HFF-Myc (cell line): ENCODE data around the gene ADORA2A.

ENCODE experiments used
- DNase-seq: peaks from one replicate; pipeline ENCODE4 v3.0.0-alpha.2; 2011; ENCODE audit warnings: low read depth; ENCODE audit errors: extremely low read depth
- H3K4me3 ChIP-seq: replicated peaks from 2 replicates; pipeline ENCODE4 v1.5.1; 2011; ENCODE audit warnings: low read depth, mild to moderate bottlenecking, control low read depth, low read length
- TF ChIP-seq, protein P1 (sequence below): IDR thresholded peaks from 2 replicates; pipeline ENCODE4 v1.5.1; 2012; ENCODE audit warnings: mild to moderate bottlenecking, low read depth, low read length, control low read depth; ENCODE audit errors: missing control alignments

Gene ADORA2A

DNA sequence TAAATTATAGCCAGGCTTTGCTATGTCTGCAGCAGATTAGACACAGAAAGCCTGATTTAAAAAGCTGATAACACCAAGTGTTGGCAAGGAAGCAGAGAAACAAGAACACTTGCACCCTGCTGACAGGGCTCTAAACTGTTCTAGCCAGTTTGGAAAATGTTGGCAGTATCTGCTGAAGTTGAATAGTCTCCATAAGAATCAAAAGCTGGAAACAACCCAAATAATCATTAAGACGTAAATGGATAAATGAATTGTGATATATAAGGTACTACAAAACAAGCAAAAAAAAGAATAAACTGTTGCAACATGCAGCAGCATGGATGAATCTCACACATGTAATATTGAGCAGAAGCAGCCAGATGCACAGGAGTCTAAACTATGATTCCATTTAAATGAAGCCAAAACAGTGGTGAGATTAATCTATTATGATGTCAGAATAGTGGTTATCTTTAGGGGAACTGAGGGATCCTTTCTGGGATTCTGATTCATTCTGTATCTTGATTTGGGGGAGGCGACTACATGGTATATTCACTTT, 40.4 kb upstream of the ADORA2A start:
- TF ChIP-seq, protein P1, sequence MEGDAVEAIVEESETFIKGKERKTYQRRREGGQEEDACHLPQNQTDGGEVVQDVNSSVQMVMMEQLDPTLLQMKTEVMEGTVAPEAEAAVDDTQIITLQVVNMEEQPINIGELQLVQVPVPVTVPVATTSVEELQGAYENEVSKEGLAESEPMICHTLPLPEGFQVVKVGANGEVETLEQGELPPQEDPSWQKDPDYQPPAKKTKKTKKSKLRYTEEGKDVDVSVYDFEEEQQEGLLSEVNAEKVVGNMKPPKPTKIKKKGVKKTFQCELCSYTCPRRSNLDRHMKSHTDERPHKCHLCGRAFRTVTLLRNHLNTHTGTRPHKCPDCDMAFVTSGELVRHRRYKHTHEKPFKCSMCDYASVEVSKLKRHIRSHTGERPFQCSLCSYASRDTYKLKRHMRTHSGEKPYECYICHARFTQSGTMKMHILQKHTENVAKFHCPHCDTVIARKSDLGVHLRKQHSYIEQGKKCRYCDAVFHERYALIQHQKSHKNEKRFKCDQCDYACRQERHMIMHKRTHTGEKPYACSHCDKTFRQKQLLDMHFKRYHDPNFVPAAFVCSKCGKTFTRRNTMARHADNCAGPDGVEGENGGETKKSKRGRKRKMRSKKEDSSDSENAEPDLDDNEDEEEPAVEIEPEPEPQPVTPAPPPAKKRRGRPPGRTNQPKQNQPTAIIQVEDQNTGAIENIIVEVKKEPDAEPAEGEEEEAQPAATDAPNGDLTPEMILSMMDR = no peak
- H3K4me3 ChIP-seq = no peak overlapping the region
- DNase-seq = no peak

DNA sequence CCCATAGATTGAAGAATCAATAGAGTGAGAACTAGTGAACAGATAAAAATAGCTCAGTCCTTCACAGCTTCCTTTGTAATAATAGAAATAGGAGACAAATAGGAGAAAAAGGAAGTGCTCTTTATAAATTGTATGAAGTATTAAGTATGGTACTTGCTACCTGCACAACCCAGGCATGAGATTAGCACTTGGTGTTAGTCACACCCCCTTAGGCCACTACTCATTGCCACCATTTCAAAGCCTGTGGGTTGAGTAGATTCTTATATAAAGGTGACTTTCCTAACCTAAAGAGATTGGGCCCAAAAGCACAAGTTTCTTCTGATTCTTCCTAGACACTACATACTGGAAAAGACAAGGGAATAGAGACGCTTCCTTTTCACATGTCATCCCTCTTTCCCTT, 37.7 kb upstream of the ADORA2A start:
- DNase-seq = no peak
- H3K4me3 ChIP-seq = no peak overlapping the region
- TF ChIP-seq, protein P1 = no peak

DNA sequence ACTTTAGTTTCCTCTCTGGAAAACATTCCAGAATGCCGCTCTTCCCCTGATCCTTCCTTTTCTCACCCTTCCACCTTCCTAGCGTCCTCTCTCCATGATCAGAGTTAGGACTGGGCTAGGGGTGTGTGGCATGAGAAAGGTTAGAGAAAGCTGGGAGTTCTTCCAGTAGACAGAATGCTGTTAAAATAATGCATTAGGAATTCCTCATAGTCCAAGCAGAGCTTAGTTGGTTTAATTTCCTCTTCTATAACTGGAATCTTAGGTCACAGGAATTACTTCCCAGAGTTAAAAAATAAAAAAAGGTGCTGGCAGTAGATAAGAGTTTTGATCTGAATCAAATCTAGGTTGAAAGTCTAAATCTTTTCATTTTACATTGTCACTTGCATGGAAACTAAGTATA, 37.2 kb upstream of the ADORA2A start:
- TF ChIP-seq, protein P1 = no peak
- no peak for DNase-seq
- H3K4me3 ChIP-seq = no peak overlapping the region

DNA sequence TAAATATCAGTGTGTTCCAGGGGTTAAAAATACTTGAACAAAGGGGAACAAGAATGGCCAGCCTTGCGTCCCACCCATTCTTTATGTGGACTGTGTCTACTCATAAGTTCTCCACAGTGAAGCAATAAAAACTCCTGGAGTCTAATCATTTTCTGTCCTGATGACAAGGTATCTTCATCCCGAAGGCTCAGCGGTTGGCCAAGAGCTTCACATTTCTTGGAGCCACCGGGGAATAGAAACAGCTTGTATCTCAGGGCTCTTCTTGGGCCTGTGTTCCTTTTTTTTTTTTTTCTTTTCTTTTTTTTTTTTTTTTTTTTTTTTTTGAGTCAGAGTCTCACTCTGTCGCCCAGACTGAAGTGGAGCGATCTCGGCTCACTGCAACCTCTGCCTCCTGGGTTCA, 36.8 kb upstream of the ADORA2A start:
- TF ChIP-seq, protein P1 = no peak
- no peak for DNase-seq

DNA sequence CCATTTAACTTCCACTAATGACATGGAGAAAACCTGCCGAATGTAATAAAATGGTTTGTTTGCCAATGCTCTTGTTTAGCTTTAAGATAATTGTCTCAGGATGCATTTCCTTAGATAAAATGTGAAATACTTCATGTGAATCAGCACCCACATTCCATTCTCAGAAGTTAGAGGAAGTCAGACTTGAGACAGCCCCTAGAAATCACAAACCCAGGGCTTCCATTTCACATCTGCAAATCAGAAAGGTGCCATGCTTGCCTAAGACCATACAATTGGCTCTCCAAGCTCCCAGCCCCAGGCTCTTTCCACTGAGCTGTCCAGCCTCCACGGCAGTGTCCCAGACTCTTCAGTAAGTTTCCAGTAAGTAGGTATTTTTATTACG, 35.6 kb upstream of the ADORA2A start:
- H3K4me3 ChIP-seq = no peak overlapping the region
- DNase-seq = no peak
- TF ChIP-seq, protein P1 = no peak

More for the DNA sequence above, 36.8 kb upstream of the ADORA2A start:
- H3K4me3 ChIP-seq = no peak overlapping the region

DNA sequence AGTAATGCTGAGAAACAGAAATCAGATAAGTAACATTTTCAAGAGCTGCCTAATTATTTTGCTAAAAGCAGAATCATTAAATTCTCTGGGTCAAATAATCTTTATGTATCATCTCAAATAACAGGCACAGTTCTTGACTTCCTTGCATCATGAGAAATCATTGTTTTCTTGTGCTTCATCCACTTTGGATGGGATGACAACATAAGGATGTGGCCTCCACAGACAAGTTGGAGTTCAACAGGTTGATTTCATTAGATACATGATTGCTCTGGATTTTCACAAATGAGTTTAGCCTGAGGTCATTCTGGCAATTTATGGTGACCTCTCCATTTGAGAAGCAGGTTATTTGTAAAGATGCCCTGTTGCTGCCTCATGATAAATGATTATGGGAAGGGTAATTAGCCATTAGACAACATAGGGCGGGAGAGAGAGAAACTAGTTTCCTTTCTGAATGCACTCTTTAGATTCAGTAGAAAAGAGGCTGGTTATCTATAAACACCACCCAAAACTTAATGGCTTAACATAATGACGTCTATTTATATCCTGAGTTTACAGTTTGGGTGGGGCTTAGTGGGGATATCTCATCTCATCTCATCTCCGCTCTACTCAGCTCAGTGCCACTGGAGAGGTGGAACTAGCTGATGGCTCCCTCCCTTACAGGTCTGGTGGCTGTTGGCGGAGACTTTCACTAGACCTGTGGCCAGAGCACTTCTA, 35.0 kb upstream of the ADORA2A start:
- no peak for DNase-seq
- TF ChIP-seq, protein P1 = no peak
- no peak overlapping the region for H3K4me3 ChIP-seq
